HepG2 (cell line): ENCODE data around the gene NOL4L. TPM values are rescaled to one million over a fixed set of nuclear protein-coding genes. Genes with fewer than 3 reads are reported as not detected.
A peak's percentile ranks its signal among the peaks of the same experiment; 100 is the strongest.

ENCODE experiments used
- ETV5 ChIP-seq: IDR thresholded peaks from 2 replicates; pipeline ENCODE4 v1.6.1; 2018; ENCODE audit warnings: missing biosample characterization, missing genetic modification reagents, inconsistent platforms, borderline replicate concordance
- FOXK1 ChIP-seq: sonication (generic); formaldehyde crosslinking; IDR thresholded peaks from 2 replicates; pipeline ENCODE4 v1.4.0; 2020; ENCODE audit warnings: low read depth, missing genetic modification reagents, borderline replicate concordance
- HCFC1 ChIP-seq: fragments of 150-350 bp; IDR thresholded peaks from 2 replicates; pipeline ENCODE4 v1.6.1; 2014; ENCODE audit warnings: low read depth, low read length
- HDAC1 ChIP-seq: sonication (generic); formaldehyde crosslinking; IDR thresholded peaks from 2 replicates; pipeline ENCODE4 v1.5.1; 2020; ENCODE audit warnings: mild to moderate bottlenecking, missing genetic modification reagents
- JARID2 ChIP-seq: sonication (generic); formaldehyde crosslinking; IDR thresholded peaks from 2 replicates; pipeline ENCODE4 v1.8.1; 2023; ENCODE audit warnings: missing genetic modification reagents, inconsistent platforms; ENCODE audit not compliant: insufficient replicate concordance
- KDM4B ChIP-seq: sonication (generic); formaldehyde crosslinking; IDR thresholded peaks from 2 replicates; pipeline ENCODE4 v1.4.0; 2020; ENCODE audit warnings: missing genetic modification reagents
- NR2C2 ChIP-seq: sonication (generic); formaldehyde crosslinking; IDR thresholded peaks from 2 replicates; pipeline ENCODE4 v1.4.0; 2020; ENCODE audit warnings: missing genetic modification reagents, mild to moderate bottlenecking, moderate library complexity, borderline replicate concordance
- SCMH1 ChIP-seq: sonication (generic); formaldehyde crosslinking; IDR thresholded peaks from 2 replicates; pipeline ENCODE4 v1.9.0; 2021; ENCODE audit warnings: missing genetic modification reagents, mild to moderate bottlenecking, borderline replicate concordance
- TBP ChIP-seq: sonication (generic); formaldehyde crosslinking; IDR thresholded peaks from 2 replicates; pipeline ENCODE4 v1.5.0; 2020; ENCODE audit warnings: missing genetic modification reagents
- TFAP4 ChIP-seq: sonication (generic); IDR thresholded peaks from 2 replicates; pipeline ENCODE4 v1.6.1; 2016; ENCODE audit warnings: low read depth, borderline replicate concordance
- TGIF2 ChIP-seq: IDR thresholded peaks from 2 replicates; pipeline ENCODE4 v1.6.1; 2016; ENCODE audit warnings: control low read depth, missing compliant biosample characterization
- ZFP62 ChIP-seq: sonication (generic); formaldehyde crosslinking; IDR thresholded peaks from 2 replicates; pipeline ENCODE4 v1.4.0; 2020; ENCODE audit warnings: missing genetic modification reagents
- ZFX ChIP-seq: sonication (generic); formaldehyde crosslinking; IDR thresholded peaks from 2 replicates; pipeline ENCODE4 v1.4.0; 2020; ENCODE audit warnings: mild to moderate bottlenecking, low read depth, missing genetic modification reagents, moderate library complexity
- ZNF557 ChIP-seq: sonication (generic); formaldehyde crosslinking; IDR thresholded peaks from 2 replicates; pipeline ENCODE4 v1.4.0; 2020; ENCODE audit warnings: missing genetic modification reagents
- polyA plus RNA-seq, 8 experiments: library from polyadenylated mRNA; depleted of rRNA in 3 of 8; stranded (reverse) in 7 of 8; unstranded in 1 of 8; fragments of >200 nt; fragmentation: Illumina TruSeq in 4 of 8; extraction: Trizol in 4 of 8; gene quantifications; 2 replicates each; pipeline versions ENCODE4 v1.2.1 to v1.2.3, GENCODE V29; 2011 to 2016; ENCODE audit warnings: low read depth in 4 of 8, missing spikeins in 1 of 8, mixed read lengths in 1 of 8; ENCODE audit not compliant: insufficient read depth in 1 of 8
- total RNA-seq, 5 experiments: library from RNA; depleted of rRNA; stranded (reverse); fragments of >200 nt; fragmentation: Illumina TruSeq; extraction: Trizol; gene quantifications; 2 replicates each; pipeline ENCODE4 v1.2.3, GENCODE V29; 2016; ENCODE audit warnings: low read depth in 1 of 5
- TF ChIP-seq, protein P1 (sequence below): IDR thresholded peaks from 2 replicates; pipeline ENCODE4 v1.4.0; 2020; ENCODE audit warnings: mild to moderate bottlenecking, missing genetic modification reagents
- TF ChIP-seq, protein P2 (sequence below): sonication (generic); formaldehyde crosslinking; IDR thresholded peaks from 2 replicates; pipeline ENCODE4 v1.4.0; 2020; ENCODE audit warnings: missing genetic modification reagents
- TF ChIP-seq, protein P3 (sequence below): sonication (generic); formaldehyde crosslinking; IDR thresholded peaks from 2 replicates; pipeline ENCODE4 v1.4.0; 2020; ENCODE audit warnings: missing genetic modification reagents, borderline replicate concordance

Gene NOL4L
- total and polyA plus RNA-seq, 2 of the 13 experiments (the other 11 are each of a cell fraction or from before 2014, with no cell fraction given), result 16.6 to 35.4 TPM

- TF ChIP-seq, protein P1, sequence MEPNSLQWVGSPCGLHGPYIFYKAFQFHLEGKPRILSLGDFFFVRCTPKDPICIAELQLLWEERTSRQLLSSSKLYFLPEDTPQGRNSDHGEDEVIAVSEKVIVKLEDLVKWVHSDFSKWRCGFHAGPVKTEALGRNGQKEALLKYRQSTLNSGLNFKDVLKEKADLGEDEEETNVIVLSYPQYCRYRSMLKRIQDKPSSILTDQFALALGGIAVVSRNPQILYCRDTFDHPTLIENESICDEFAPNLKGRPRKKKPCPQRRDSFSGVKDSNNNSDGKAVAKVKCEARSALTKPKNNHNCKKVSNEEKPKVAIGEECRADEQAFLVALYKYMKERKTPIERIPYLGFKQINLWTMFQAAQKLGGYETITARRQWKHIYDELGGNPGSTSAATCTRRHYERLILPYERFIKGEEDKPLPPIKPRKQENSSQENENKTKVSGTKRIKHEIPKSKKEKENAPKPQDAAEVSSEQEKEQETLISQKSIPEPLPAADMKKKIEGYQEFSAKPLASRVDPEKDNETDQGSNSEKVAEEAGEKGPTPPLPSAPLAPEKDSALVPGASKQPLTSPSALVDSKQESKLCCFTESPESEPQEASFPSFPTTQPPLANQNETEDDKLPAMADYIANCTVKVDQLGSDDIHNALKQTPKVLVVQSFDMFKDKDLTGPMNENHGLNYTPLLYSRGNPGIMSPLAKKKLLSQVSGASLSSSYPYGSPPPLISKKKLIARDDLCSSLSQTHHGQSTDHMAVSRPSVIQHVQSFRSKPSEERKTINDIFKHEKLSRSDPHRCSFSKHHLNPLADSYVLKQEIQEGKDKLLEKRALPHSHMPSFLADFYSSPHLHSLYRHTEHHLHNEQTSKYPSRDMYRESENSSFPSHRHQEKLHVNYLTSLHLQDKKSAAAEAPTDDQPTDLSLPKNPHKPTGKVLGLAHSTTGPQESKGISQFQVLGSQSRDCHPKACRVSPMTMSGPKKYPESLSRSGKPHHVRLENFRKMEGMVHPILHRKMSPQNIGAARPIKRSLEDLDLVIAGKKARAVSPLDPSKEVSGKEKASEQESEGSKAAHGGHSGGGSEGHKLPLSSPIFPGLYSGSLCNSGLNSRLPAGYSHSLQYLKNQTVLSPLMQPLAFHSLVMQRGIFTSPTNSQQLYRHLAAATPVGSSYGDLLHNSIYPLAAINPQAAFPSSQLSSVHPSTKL (CRISPR knock-in tag), result peak; percentile 68
- TF ChIP-seq HDAC1 (CRISPR knock-in tag) (peak; percentile 52), KDM4B (CRISPR knock-in tag) (peak; percentile 66; the same call in 1 of the 2 replicates), FOXK1 (CRISPR knock-in tag) (peak; percentile 46; the same call in 1 of the 2 replicates), TFAP4 (peak; percentile 49; the same call in 1 of the 2 replicates), JARID2 (no peak), ZNF557 (CRISPR knock-in tag) (0 out of 2 replicates have a peak, but pooled peaks have one; percentile 62), TGIF2 (peak; percentile 74), TBP (CRISPR knock-in tag) (peak; percentile 57; the same call in 1 of the 2 replicates), ZFX (CRISPR knock-in tag) (peak; percentile 44; the same call in 1 of the 2 replicates), SCMH1 (CRISPR knock-in tag) (no peak), ZFP62 (no peak), ETV5 (CRISPR knock-in tag) (peak; percentile 46; the same call in 1 of the 2 replicates), HCFC1 (no peak), NR2C2 (CRISPR knock-in tag) (no peak)
- TF ChIP-seq, protein P2, sequence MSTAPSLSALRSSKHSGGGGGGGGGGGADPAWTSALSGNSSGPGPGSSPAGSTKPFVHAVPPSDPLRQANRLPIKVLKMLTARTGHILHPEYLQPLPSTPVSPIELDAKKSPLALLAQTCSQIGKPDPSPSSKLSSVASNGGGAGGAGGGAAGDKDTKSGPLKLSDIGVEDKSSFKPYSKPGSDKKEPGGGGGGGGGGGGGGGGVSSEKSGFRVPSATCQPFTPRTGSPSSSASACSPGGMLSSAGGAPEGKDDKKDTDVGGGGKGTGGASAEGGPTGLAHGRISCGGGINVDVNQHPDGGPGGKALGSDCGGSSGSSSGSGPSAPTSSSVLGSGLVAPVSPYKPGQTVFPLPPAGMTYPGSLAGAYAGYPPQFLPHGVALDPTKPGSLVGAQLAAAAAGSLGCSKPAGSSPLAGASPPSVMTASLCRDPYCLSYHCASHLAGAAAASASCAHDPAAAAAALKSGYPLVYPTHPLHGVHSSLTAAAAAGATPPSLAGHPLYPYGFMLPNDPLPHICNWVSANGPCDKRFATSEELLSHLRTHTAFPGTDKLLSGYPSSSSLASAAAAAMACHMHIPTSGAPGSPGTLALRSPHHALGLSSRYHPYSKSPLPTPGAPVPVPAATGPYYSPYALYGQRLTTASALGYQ (CRISPR knock-in tag), result peak; percentile 48; the same call in 1 of the 2 replicates
- TF ChIP-seq, protein P3, sequence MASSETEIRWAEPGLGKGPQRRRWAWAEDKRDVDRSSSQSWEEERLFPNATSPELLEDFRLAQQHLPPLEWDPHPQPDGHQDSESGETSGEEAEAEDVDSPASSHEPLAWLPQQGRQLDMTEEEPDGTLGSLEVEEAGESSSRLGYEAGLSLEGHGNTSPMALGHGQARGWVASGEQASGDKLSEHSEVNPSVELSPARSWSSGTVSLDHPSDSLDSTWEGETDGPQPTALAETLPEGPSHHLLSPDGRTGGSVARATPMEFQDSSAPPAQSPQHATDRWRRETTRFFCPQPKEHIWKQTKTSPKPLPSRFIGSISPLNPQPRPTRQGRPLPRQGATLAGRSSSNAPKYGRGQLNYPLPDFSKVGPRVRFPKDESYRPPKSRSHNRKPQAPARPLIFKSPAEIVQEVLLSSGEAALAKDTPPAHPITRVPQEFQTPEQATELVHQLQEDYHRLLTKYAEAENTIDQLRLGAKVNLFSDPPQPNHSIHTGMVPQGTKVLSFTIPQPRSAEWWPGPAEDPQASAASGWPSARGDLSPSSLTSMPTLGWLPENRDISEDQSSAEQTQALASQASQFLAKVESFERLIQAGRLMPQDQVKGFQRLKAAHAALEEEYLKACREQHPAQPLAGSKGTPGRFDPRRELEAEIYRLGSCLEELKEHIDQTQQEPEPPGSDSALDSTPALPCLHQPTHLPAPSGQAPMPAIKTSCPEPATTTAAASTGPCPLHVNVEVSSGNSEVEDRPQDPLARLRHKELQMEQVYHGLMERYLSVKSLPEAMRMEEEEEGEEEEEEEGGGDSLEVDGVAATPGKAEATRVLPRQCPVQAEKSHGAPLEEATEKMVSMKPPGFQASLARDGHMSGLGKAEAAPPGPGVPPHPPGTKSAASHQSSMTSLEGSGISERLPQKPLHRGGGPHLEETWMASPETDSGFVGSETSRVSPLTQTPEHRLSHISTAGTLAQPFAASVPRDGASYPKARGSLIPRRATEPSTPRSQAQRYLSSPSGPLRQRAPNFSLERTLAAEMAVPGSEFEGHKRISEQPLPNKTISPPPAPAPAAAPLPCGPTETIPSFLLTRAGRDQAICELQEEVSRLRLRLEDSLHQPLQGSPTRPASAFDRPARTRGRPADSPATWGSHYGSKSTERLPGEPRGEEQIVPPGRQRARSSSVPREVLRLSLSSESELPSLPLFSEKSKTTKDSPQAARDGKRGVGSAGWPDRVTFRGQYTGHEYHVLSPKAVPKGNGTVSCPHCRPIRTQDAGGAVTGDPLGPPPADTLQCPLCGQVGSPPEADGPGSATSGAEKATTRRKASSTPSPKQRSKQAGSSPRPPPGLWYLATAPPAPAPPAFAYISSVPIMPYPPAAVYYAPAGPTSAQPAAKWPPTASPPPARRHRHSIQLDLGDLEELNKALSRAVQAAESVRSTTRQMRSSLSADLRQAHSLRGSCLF, result 0 out of 2 replicates have a peak, but pooled peaks have one; percentile 32
Measured at GRCh38 chr20:32483351-32484224, 101.5 kb downstream of the NOL4L start (continued).
